GM12892 (cell line): ENCODE results near the gene OR6B3.

Experiments
- POLR2A ChIP-seq: IDR thresholded peaks from 2 replicates; pipeline ENCODE4 v1.6.1; 2011; ENCODE audit warnings: low read depth, low read length, control low read depth
- POLR2AphosphoS5 ChIP-seq: IDR thresholded peaks from 2 replicates; pipeline ENCODE4 v1.6.1; 2011; ENCODE audit warnings: low read depth, low read length, control low read depth

DNA sequence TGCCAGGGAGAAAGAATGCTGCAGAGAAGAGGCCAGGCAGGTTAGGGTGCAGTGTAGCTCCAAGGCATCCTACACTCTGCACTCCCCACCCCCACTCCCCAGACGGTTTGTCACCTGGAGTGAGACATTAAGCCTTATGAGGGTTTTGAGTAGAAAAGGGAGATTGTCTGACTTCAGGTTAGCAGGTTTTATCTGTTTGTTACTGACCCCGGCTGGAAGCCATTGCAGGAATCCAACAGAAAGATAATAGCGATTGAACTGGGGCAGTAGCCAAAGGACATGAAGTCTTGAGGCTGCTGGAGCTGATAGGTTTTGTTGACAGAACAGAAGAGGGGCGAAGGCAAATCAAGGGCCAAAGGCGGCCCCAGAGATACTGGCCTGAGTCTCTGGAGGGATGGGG, 36.0 kb upstream of the OR6B3 start:
- no peak for TF ChIP-seq POLR2A
- no peak for TF ChIP-seq POLR2AphosphoS5
